Endothelial cell of umbilical vein (primary cell): ENCODE results near the gene XIRP2. TPM values are rescaled to one million over a fixed set of nuclear protein-coding genes. Genes with fewer than 3 reads are reported as not detected.

Source experiments
- BruUV-seq: library from RNA; stranded (reverse); fragments of 400-500 nt; replicated peaks from 2 replicates; lab custom pipeline; 2021; lab: Mats Ljungman, UMichigan
- CTCF ChIA-PET: fragments of 300-600, 350-600 bp; sonication (Branson Sonifier 250); formaldehyde crosslinking; loops from one replicate; lab custom pipeline; 2021; ENCODE audit warnings: antibody characterized with exemption, inconsistent platforms; lab: Charles Lee
- POLR2A ChIA-PET: fragments of 300-600, 350-600 bp; sonication (Branson Sonifier 250); formaldehyde crosslinking; loops from one replicate; lab custom pipeline; 2021; ENCODE audit warnings: antibody characterized with exemption, inconsistent platforms; lab: Charles Lee
- DNase-seq: peaks from one replicate; pipeline ENCODE4 v3.0.0-alpha.2; 2011; ENCODE audit warnings: low read depth, low spot score
- FAIRE-seq: peaks from 2 replicates; lab custom pipeline; 2011; peaks lifted over from hg19 to GRCh38; lab: Jason Lieb, UNC
- H2AFZ ChIP-seq: 2 replicates; pipeline ENCODE4 v1.6.0; 2012; ENCODE audit warnings: low read depth, low read length, control low read depth, inconsistent platforms
- H3K27ac ChIP-seq: 2 replicates; pipeline ENCODE4 v1.5.1; 2011; ENCODE audit warnings: low read depth, mild to moderate bottlenecking, control low read depth, low read length, moderate library complexity; ENCODE audit not compliant: insufficient read depth
- H3K27me3 ChIP-seq, 2 experiments: 2 replicates each; pipeline versions ENCODE4 v1.6.0 to v1.6.1; 2011; ENCODE audit warnings: low read length in 2 of 2, mixed read lengths in 1 of 2; ENCODE audit not compliant: control insufficient read depth in 2 of 2, insufficient read depth in 2 of 2
- H3K36me3 ChIP-seq, 2 experiments: 2 replicates in 1 of 2; 3 replicates in 1 of 2; pipeline ENCODE4 v1.5.1; 2011; ENCODE audit warnings: low read length in 2 of 2, mild to moderate bottlenecking in 1 of 2, moderate library complexity in 1 of 2; ENCODE audit not compliant: control insufficient read depth in 2 of 2, insufficient read depth in 2 of 2; ENCODE audit errors: extremely low read depth in 1 of 2
- H3K4me1 ChIP-seq: 3 replicates; pipeline ENCODE4 v1.5.1; 2011; ENCODE audit warnings: mild to moderate bottlenecking, low read length; ENCODE audit not compliant: control insufficient read depth, insufficient read depth; ENCODE audit errors: extremely low read depth
- H3K4me2 ChIP-seq: 2 replicates; pipeline ENCODE4 v1.6.1; 2011; ENCODE audit warnings: low read length, control low read depth, mixed read lengths; ENCODE audit not compliant: insufficient read depth
- H3K4me3 ChIP-seq, 3 experiments: fragments of 200-600 bp in 1 of 3; sonication (generic), shearing (Covaris generic) in 1 of 3; replicated peaks in 1 of 3; 2 replicates each; pipeline ENCODE4 v1.5.1; 2011 to 2016; ENCODE audit warnings: control low read depth in 3 of 3, low read length in 3 of 3, mild to moderate bottlenecking in 2 of 3, inconsistent platforms in 1 of 3, low read depth in 1 of 3, moderate library complexity in 1 of 3; ENCODE audit not compliant: insufficient read depth in 1 of 3
- H3K79me2 ChIP-seq: 2 replicates; pipeline ENCODE4 v1.6.0; 2012; ENCODE audit warnings: low read length, inconsistent platforms; ENCODE audit not compliant: control insufficient read depth, insufficient read depth
- H3K9ac ChIP-seq: replicated peaks from 2 replicates; pipeline ENCODE3; 2011; ENCODE audit warnings: low read length, control low read depth; ENCODE audit not compliant: insufficient read depth; ENCODE audit errors: extremely low read depth
- H3K9me1 ChIP-seq: replicated peaks from 3 replicates; pipeline ENCODE4 v1.6.0; 2011; ENCODE audit warnings: mild to moderate bottlenecking, low read length; ENCODE audit not compliant: control insufficient read depth, insufficient read depth; ENCODE audit errors: extremely low read depth
- H3K9me3 ChIP-seq: replicated peaks from 2 replicates; pipeline ENCODE4 v1.5.1; 2012; ENCODE audit warnings: low read length, inconsistent platforms; ENCODE audit not compliant: control insufficient read depth, insufficient read depth
- H4K20me1 ChIP-seq: replicated peaks from 2 replicates; pipeline ENCODE3; 2011; ENCODE audit warnings: mild to moderate bottlenecking, low read length; ENCODE audit not compliant: control insufficient read depth, insufficient read depth; ENCODE audit errors: extremely low read depth
- FOS ChIP-seq: IDR thresholded peaks from 2 replicates; pipeline ENCODE4 v1.6.1; 2011; ENCODE audit warnings: mild to moderate bottlenecking, low read length, moderate library complexity, borderline replicate concordance; ENCODE audit not compliant: insufficient read depth
- GATA2 ChIP-seq: IDR thresholded peaks from 2 replicates; pipeline ENCODE4 v1.7.0; 2011; ENCODE audit warnings: low read depth, mild to moderate bottlenecking, moderate library complexity, mixed read lengths, low read length; ENCODE audit not compliant: insufficient read length, insufficient read depth
- JUN ChIP-seq: IDR thresholded peaks from 2 replicates; pipeline ENCODE4 v1.6.1; 2011; ENCODE audit warnings: borderline replicate concordance, low read depth; ENCODE audit not compliant: insufficient read length, insufficient read depth
- MYC ChIP-seq: IDR thresholded peaks from one replicate; pipeline ENCODE4 v1.6.1; 2011; ENCODE audit warnings: mild to moderate bottlenecking, low read depth, low read length
- POLR2A ChIP-seq: IDR thresholded peaks from 2 replicates; pipeline ENCODE4 v1.6.1; 2012; ENCODE audit warnings: low read depth, mild to moderate bottlenecking, control low read depth, low read length
- POLR2AphosphoS5 ChIP-seq: IDR thresholded peaks from 2 replicates; pipeline ENCODE4 v1.6.1; 2012; ENCODE audit warnings: low read depth, mild to moderate bottlenecking, control low read depth, low read length, moderate library complexity; ENCODE audit not compliant: insufficient read depth
- dilution Hi-C: fragments of 300-500 bp; cut with MboI; formaldehyde crosslinking; loops from one replicate; pipeline ENCODE4 v1.15.0; 2019; ENCODE audit warnings: low sequenced_read_pairs; ENCODE audit not compliant: extremely low pct_ligation_motif_present
- intact Hi-C: fragments of 100-400 bp; cut with micrococcal nuclease; formaldehyde crosslinking; loops from one replicate; pipeline ENCODE4 v1.10.0; 2022
- polyA plus RNA-seq, 4 experiments: library from polyadenylated mRNA; depleted of rRNA in 3 of 4; stranded (reverse) in 3 of 4; unstranded in 1 of 4; fragments of >200 nt; gene quantifications; 2 replicates each; pipeline versions ENCODE4 v1.2.1 to v1.2.3, GENCODE V29; 2011 to 2012; ENCODE audit warnings: missing spikeins in 1 of 4
- total RNA-seq: library from RNA; stranded (reverse); gene quantifications from 2 replicates; pipeline ENCODE4 v1.2.3, GENCODE V29; 2021

XIRP2 gene
- total and polyA plus RNA-seq, 2 donors (not counting 3 experiments of a cell fraction or from before 2014, with no cell fraction given): 0.08 to 0.66 TPM

DNA sequence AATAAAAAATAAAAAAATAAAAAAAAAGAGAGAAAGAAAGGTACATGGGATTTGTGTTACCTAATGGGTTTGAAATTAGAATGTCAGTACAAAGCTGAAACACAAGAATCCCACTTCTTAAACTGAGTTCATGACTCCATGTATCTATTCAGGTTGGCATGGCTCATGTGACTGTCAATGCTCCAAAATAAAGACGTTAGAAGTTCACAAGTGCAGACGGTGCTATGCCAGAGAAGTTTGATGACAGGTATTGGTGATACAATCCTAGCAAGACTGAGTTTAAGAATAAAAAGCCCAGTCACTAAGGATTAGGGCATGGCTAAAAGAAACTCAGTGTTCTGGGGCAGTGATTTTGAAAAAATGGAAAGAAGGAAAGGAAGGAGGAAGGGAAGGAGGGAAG, 254.3 kb downstream of the XIRP2 start:
- H2AFZ ChIP-seq: no peak overlapping the region
- no peaks in the 10 kb centered on the region for H3K79me2 ChIP-seq
- no peak overlapping the region for H3K27ac ChIP-seq
- dilution Hi-C loops: no loop called here
- CTCF ChIA-PET: interaction anchor here (0.5 kb wide), 1 partner anchor 1414 kb away, joined by 3 read pairs; no protein-coding TSS in a partner anchor
- H3K4me3 ChIP-seq: no peak overlapping the region
- no peak overlapping the region for H3K9ac ChIP-seq
- H3K36me3 ChIP-seq: no peaks in the 10 kb centered on the region
- no peaks in the 10 kb centered on the region for H3K9me3 ChIP-seq
- H3K4me1 ChIP-seq: peaks cover 4% of the 10 kb centered on the region
- no peak overlapping the region for H3K4me2 ChIP-seq
- H3K9me1 ChIP-seq: no peaks in the 10 kb centered on the region
- no peaks in the 10 kb centered on the region for H3K27me3 ChIP-seq
- intact Hi-C loops: loop anchor here (10.0 kb wide), 1 partner anchor 488 kb away; no protein-coding TSS in a partner anchor
- BruUV-seq: no TSS peak
- FAIRE-seq: no peak
- TF ChIP-seq GATA2: no peak
- no peak for TF ChIP-seq JUN
- no peaks in the 10 kb centered on the region for H4K20me1 ChIP-seq
- no peak for DNase-seq
- POLR2A ChIA-PET: no interaction called here

DNA sequence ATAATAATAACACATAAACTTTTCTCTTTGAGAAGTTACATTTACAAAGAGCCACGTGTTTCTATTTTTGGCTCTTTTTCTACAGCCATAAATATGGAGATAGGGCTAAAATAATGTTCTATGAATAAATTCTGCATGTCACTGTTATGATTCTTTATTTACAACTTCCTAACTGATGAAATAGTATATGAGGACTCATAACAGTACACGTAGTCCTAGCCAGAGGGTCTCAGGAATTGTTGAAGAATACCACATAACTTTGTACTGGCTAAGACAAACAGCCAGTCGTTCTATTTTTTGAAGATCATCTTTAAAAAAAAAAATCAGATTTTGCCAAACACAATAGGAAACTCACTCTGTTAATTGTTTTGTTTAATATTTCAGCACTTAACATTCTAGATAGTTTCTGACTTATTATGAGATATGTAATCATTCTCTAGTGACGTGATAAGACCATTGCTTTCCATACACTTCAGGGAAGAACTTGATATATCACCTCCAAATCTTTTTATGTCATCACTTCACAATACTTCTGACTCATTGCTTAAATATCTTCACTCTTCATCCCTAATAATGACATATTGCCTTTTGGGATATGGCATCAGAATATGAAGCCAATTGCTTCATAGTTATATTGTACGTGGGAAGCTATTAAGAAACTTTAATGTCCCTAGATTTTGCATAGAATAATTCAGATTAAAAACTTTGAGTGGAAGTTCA, 256.1 kb downstream of the XIRP2 start:
- DNase-seq (no peak), FAIRE-seq (no peak)
- BruUV-seq: no TSS peak
- Histone ChIP-seq H4K20me1 (no peaks in the 10 kb centered on the region), H2AFZ (no peak overlapping the region), H3K4me2 (no peak overlapping the region), H3K4me3 (no peak overlapping the region), H3K27me3 (no peaks in the 10 kb centered on the region), H3K9me3 (no peaks in the 10 kb centered on the region), H3K27ac (no peak overlapping the region), H3K79me2 (no peaks in the 10 kb centered on the region), H3K9ac (no peak overlapping the region), H3K36me3 (no peaks in the 10 kb centered on the region), H3K4me1 (peaks cover 4% of the 10 kb centered on the region), H3K9me1 (no peaks in the 10 kb centered on the region)
- dilution Hi-C loops: no loop called here
- CTCF ChIA-PET: no interaction called here
- no peak for TF ChIP-seq MYC
- TF ChIP-seq POLR2A: no peak
- TF ChIP-seq POLR2AphosphoS5: no peak
- TF ChIP-seq JUN: peak; percentile 24
- peak; percentile 5 for TF ChIP-seq FOS
- intact Hi-C loops: loop anchor here (10.0 kb wide), 1 partner anchor 490 kb away; no protein-coding TSS in a partner anchor
- POLR2A ChIA-PET: no interaction called here
